HG03521 (cell line): ENCODE data around the gene RMND5A.
"Not testable (repeated sequence)": the region's sequence is repeated elsewhere in the genome, so short reads cannot be mapped to it uniquely, and the experiment has no call there.

ENCODE experiments used
- ATAC-seq: cut with Tn5 transposase; IDR thresholded peaks from one replicate; pipeline ENCODE4 v1.9.1; 2021; ENCODE audit warnings: mild to moderate bottlenecking, moderate library complexity; ENCODE audit not compliant: unreplicated experiment

The RMND5A gene

GRCh38 chr2:86708126-86708525 is 12.0 kb upstream of the RMND5A start:
- ATAC-seq, result not testable (repeated sequence)

DNA sequence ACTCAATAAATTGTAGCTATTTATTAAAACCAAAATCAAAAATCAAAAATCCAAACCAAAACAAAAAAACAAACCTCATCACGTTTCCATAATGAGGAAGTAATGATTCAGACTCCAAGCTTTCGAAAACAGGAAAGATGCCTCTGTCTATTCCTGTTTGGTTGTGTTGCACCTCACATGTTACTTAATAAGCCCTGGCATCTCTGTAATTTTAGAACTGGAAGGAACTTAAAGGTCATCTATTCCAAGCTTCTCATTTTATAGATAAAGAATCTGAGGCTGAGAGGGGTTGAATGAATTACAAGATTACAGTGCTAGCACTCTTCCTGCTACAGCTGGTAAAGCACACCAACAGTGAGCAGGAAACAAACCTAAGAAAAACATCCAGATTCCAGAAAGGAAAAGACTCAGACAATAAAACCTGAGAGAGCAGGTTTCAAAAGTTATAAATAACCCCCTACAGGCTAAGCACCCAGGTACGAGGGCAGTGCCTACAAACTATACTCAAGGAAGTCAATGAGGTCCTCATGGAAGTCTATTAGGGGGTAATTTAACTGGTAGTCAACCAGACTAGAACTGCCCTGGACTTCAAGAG is 5.4 kb upstream of the RMND5A start:
- ATAC-seq, result not testable (repeated sequence)

- not testable (repeated sequence) for ATAC-seq
Observed at GRCh38 chr2:86719263-86719636, 841 bp upstream of the RMND5A start.

DNA sequence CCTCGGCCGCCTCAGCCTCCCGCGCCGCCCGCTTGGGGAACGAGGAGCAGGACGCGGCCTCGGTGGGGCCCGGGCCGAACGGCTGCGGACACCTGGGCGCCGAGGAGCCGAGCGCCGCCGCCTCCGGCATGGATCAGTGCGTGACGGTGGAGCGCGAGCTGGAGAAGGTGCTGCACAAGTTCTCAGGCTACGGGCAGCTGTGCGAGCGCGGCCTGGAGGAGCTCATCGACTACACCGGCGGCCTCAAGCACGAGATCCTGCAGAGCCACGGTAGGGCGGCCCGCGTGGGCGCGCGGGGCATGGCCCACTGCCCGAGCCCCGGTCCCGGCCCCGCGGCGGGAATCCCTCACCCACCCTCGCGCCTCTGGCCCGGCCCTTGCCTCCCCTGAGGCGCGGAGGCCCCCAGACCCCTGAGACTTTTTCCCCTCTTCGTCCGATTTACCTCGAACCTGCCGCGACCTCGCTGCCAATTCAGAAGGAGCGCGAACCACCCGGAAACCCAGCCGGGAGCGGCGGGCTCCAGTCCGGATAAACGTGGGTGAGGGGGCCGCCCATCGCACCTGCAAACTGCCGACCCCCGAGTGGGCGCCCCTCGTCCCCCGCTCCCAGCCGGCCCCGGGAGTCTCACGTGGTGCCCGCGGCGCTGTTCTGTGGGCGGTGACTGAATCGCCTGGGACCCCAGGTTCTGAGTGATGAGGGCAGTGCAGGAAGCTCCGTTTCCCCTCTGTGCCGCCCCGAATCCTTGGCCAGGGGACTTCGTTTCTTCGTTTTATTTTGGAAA is 639 bp downstream of the RMND5A start:
- ATAC-seq, result peak; percentile 31

DNA sequence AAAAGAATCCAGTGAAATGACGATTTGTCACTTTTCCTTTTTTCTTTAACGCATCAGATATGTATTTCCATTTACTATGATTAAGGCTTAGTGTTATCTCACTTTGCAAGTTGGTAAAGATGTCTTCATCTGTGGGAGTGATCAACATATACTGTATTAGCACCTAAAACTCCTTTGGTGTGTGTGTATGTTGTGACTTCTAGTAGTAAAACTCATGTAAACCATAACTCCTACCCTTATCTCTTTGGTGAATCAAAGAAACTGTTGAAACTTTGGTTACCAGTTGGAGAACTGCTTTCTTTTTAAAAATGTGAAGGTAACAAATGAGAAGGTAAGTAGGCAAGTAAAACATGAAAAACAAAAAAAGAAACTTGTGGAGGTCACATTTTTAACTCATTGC is 5.6 kb downstream of the RMND5A start:
- ATAC-seq, result not testable (repeated sequence)

- not testable (repeated sequence) for ATAC-seq
Observed at GRCh38 chr2:86732040-86732525, 12.0 kb downstream of the RMND5A start.

DNA sequence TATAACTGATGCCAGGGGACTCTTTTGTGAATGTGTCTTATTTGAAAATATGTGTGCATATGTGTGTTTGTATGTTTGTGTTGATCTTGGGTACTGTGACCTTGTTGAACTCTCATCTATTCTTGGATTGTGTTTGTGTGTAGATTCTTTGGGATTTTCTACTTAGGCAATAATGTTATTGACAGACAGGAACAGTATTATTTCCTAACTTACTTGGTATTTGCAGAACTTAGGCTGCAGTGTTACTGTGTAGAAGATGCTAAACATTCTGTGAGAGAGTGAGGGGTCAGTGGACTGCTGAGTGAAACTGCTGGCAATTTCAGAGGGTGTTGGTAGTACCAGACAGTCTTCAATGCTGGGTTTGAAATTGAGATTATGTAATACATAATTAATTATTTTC is 12.7 kb downstream of the RMND5A start:
- ATAC-seq, result not testable (repeated sequence)

DNA sequence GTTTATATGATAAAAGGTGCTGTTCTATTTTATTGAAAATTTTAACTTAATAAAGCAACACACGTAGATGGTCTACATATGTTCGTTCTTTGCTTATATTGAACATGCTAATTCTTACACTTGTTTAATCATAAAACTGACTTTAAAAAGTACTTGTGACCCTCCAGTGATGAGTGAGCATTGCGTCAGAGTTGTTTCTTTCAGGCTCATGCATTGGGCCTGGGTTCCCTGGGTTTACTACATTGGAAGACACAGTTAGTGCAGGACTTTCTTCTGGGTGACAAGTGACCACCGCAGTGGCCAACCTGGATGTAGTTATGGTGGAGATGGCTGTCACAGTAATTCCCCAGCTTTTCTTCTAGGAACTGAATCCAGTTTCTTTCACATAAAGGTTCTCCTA is 13.4 kb downstream of the RMND5A start:
- ATAC-seq, result not testable (repeated sequence)

- ATAC-seq, result not testable (repeated sequence)
Observed at GRCh38 chr2:86734896-86735295, 14.8 kb downstream of the RMND5A start.

DNA sequence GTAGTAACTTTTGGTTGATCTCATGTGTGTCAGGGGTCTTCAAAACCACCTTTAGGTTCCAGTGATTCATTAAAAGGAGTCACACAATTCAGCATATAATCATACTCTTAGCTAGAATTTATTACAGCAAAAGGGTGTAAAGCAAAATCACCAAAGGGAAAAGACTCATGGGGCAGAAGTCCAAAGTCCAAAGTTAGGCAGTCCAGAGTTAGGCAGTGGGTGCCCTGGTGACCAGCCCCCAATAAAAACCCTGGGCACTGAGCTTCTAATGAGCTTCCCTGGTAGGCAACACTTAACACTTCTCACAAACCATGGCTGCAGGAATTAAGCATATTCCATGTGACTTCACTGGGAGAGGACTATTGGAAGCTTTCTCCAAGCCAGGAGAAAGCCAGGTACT is 19.4 kb downstream of the RMND5A start:
- not testable (repeated sequence) for ATAC-seq

GRCh38 chr2:86739889-86740288 is 19.8 kb downstream of the RMND5A start:
- ATAC-seq, result not testable (repeated sequence)

- not testable (repeated sequence) for ATAC-seq
Observed at GRCh38 chr2:86741889-86742498, 21.9 kb downstream of the RMND5A start.

- ATAC-seq, result no peak
Observed at GRCh38 chr2:86744152-86744551, 24.1 kb downstream of the RMND5A start.

DNA sequence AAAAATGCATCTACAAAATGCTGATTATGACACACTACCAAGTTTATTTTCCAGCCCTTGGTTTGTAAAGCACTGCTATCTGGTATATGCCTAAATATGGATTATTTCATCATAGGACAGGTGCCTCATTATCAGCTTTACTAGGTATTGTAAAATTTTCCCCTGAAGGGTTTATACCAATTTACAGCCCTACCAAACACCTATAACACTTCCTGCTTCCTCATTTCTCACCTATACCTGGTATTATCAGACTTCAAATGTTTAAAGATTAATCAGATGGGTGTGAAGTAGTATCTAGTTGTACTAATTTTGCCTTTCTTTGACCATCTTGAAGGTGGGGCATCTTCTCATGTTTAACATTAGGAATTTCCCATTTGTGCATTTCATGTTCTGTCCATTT is 26.8 kb downstream of the RMND5A start:
- no peak for ATAC-seq

DNA sequence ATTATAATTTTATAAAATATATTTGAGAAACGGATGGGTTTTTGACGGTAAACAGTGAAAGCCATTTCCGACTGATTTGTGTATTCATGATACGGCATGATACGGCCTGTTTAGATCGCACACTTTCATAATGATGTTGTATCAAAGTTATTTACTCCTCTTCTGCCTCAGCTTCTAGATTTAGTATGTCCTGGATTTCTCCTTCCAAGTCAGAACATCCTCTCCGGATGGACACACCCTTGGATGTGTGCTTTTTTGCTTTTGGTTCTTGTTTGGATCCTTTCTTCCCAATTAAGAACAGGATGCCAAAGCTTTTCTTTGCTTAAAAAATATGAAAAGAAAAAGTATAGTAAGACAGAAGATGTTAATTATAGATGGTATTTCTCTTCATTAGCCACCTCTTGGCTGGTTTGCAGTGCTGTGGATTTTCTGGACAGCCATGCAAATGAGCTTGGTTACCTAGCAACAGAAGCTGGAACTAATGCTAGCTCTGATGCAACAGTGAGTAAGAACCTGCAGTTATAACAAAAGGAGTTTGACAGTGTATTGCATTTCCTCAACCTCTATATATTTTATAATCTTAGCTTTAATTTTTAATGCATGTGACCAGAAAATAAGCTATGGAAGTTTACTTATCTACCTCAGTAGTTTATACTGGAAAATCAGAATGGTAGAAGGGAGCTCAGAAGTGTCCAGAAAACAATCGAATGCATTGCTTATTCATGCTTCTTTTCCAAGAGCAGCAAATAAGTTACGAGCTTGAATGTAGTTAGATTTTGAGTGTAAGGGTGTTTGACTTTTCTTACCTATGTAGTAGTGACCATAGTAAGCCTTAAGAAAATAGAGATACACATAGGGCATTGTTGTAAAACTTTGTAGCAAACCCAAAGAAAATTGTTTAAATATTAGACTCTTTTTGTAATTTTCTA is 27.9 kb downstream of the RMND5A start:
- no peak for ATAC-seq

DNA sequence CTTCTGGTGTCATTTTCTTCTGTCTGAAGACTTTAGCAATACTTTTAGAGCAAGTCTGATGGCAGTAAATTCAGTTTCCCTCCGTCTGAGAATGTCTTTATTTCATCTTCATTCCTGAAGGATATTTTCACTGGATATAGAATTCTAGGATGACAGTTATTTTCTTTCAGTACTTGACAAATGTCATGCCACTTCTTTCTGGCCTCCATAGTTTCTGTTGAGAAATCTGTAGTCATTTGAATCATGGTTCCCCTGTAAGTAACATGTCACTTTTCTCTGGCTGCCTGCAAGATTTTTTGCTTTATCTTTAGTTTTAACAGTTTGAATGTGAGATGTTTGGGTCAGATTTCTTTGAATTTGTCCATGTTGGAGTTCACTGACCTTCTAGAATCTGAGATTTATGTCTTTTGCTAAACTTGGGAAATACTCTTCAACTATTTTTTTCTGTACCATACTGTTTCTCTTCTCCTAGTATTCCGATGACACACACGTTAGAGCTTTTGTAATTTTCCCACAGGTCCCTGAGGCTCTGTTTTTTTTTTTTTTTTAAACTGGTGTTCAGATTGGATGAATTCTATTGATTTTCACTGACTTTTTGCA is 30.2 kb downstream of the RMND5A start:
- ATAC-seq, result no peak

DNA sequence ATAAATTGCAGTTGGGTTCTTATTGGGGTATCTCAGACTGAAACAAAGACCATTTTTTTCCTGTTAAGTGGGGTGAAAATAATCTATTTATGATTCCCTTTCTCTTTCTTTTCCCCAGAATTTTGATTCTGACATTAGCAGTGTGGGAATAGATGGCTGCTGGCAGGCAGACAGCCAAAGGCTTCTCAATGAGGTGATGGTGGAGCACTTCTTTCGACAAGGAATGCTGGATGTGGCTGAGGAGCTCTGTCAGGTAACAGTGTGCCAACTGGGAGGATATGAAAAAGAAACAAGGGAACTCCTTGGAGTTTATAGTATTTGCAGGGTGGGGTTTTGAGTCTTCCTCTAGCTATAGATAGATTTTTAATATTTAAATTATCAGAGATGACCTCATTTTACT is 31.7 kb downstream of the RMND5A start:
- ATAC-seq, result no peak

- ATAC-seq, result no peak
Observed at GRCh38 chr2:86752934-86753333, 32.8 kb downstream of the RMND5A start.

- no peak for ATAC-seq
Observed at GRCh38 chr2:86753606-86754005, 33.5 kb downstream of the RMND5A start.

DNA sequence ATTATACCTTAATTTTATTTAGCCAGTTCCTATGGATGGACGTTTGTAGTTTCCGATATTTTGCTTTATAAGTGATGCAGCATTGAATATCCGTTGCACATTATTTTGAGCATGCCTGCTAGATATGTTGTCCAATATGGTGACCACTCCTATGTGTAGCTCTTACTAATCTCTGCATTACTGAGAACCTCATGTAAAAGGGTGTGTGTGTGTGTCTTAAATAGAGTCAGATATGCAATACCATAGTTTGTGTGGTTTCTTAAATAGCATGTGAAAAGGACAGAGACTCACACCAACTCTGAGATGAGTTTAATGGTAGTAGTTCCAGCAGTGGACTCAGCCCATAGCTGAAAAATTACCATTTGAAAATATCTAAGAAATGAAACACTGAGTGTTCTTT is 38.3 kb downstream of the RMND5A start:
- no peak for ATAC-seq
